ENCODE results near the gene TDRD3. TPM values are rescaled to one million over a fixed set of nuclear protein-coding genes. Genes with fewer than 3 reads are reported as not detected.
A peak's percentile ranks its signal among the peaks of the same experiment; 100 is the strongest.
"Not testable (repeated sequence)": the region's sequence is repeated elsewhere in the genome, so short reads cannot be mapped to it uniquely, and the experiment has no call there.

The TDRD3 gene
- total RNA-seq, 2 experiments from 2014 or later: 22.4 to 27.2 TPM

- Mint-ChIP-seq H3K36me3 (ENCODE audit: low read depth) (peaks cover 5% of the 10 kb centered on the region), H3K27ac (no peak overlapping the region), H3K4me1 (ENCODE audit: low read depth) (peaks cover 56% of the 10 kb centered on the region), H3K9me3 (peaks cover 2% of the 10 kb centered on the region), H3K27me3 (no peaks in the 10 kb centered on the region), H3K4me3 (peak overlapping the region; percentile 8)
- H3K4me1 ChIP-seq (ENCODE audit: insufficient read depth, low read length): peaks cover 17% of the 10 kb centered on the region
- TF ChIP-seq CTCF (IDR thresholded peaks at IDR 0.05): no peak
- DNase-seq (no peak), ATAC-seq (ENCODE audit: poor library complexity) (no peak)
- intact Hi-C loops (cut with DNase I, micrococcal nuclease): no loop called here
- H3K9me3 ChIP-seq (ENCODE audit: control insufficient read depth in 1 of 2, insufficient read depth in 1 of 2, low read length in 2 of 2): no peaks in the 10 kb centered on the region
- ChIA-PET POLR2A (no interaction called here), CTCF (no interaction called here)
- no peaks in the 10 kb centered on the region for H3K36me3 ChIP-seq (ENCODE audit: insufficient read depth, low read length)
- H3K27me3 ChIP-seq (ENCODE audit: control insufficient read depth in 1 of 2, insufficient read depth in 2 of 2, low read length in 2 of 2): no peaks in the 10 kb centered on the region
- no peak overlapping the region for H3K4me3 ChIP-seq (ENCODE audit: low read length)
- H3K27ac ChIP-seq (ENCODE audit: low read depth in 1 of 2, low read length in 2 of 2): no peak overlapping the region
These were observed 5.0 kb downstream of the TDRD3 start for GRCh38 chr13:60402022-60402421.

GRCh38 chr13:60407095-60407494, 10.1 kb downstream of the TDRD3 start:
- no peak overlapping the region for H3K27ac ChIP-seq (ENCODE audit: low read depth in 1 of 2, low read length in 2 of 2)
- H3K4me1 Mint-ChIP-seq (ENCODE audit: low read depth): peaks cover 68% of the 10 kb centered on the region
- CTCF ChIA-PET: no interaction called here
- H3K27ac Mint-ChIP-seq: no peak overlapping the region
- intact Hi-C loops (cut with DNase I, micrococcal nuclease): no loop called here
- peaks cover 13% of the 10 kb centered on the region for H3K4me1 ChIP-seq (ENCODE audit: insufficient read depth, low read length)
- no peak for DNase-seq
- peaks cover 2% of the 10 kb centered on the region for H3K9me3 Mint-ChIP-seq
- H3K36me3 Mint-ChIP-seq (ENCODE audit: low read depth): peaks cover 7% of the 10 kb centered on the region
- H3K36me3 ChIP-seq (ENCODE audit: insufficient read depth, low read length): no peaks in the 10 kb centered on the region
- H3K9me3 ChIP-seq (ENCODE audit: control insufficient read depth in 1 of 2, insufficient read depth in 1 of 2, low read length in 2 of 2): no peaks in the 10 kb centered on the region
- POLR2A ChIA-PET: no interaction called here
- H3K4me3 Mint-ChIP-seq: no peak overlapping the region
- H3K4me3 ChIP-seq (ENCODE audit: low read length): no peak overlapping the region
- H3K27me3 ChIP-seq (ENCODE audit: control insufficient read depth in 1 of 2, insufficient read depth in 2 of 2, low read length in 2 of 2): no peaks in the 10 kb centered on the region
- no peak for ATAC-seq (ENCODE audit: poor library complexity)
- no peaks in the 10 kb centered on the region for H3K27me3 Mint-ChIP-seq
- TF ChIP-seq CTCF (IDR thresholded peaks at IDR 0.05): no peak

- CTCF ChIA-PET: not testable (repeated sequence)
These were observed 10.8 kb downstream of the TDRD3 start for GRCh38 chr13:60407852-60408251.

GRCh38 chr13:60409574-60410292, 12.7 kb downstream of the TDRD3 start:
- H3K9me3 ChIP-seq (ENCODE audit: control insufficient read depth in 1 of 2, insufficient read depth in 1 of 2, low read length in 2 of 2); H3K36me3 ChIP-seq (ENCODE audit: insufficient read depth, low read length); H3K36me3 Mint-ChIP-seq (ENCODE audit: low read depth); DNase-seq; POLR2A ChIA-PET; H3K27me3 Mint-ChIP-seq; H3K27me3 ChIP-seq (ENCODE audit: control insufficient read depth in 1 of 2, insufficient read depth in 2 of 2, low read length in 2 of 2); H3K9me3 Mint-ChIP-seq; CTCF ChIA-PET; ATAC-seq (ENCODE audit: poor library complexity); H3K27ac ChIP-seq (ENCODE audit: low read depth in 1 of 2, low read length in 2 of 2); intact Hi-C loops (cut with DNase I, micrococcal nuclease); H3K4me3 ChIP-seq (ENCODE audit: low read length); H3K4me3 Mint-ChIP-seq; H3K27ac Mint-ChIP-seq: not testable (repeated sequence)
- peaks cover 71% of the 10 kb centered on the region for H3K4me1 Mint-ChIP-seq (ENCODE audit: low read depth)
- H3K4me1 ChIP-seq (ENCODE audit: insufficient read depth, low read length): peaks cover 13% of the 10 kb centered on the region

More at GRCh38 chr13:60407852-60408251, 10.8 kb downstream of the TDRD3 start:
- H3K27ac ChIP-seq (ENCODE audit: low read depth in 1 of 2, low read length in 2 of 2); H3K4me3 Mint-ChIP-seq; H3K27me3 Mint-ChIP-seq; ATAC-seq (ENCODE audit: poor library complexity); H3K27me3 ChIP-seq (ENCODE audit: control insufficient read depth in 1 of 2, insufficient read depth in 2 of 2, low read length in 2 of 2); H3K9me3 ChIP-seq (ENCODE audit: control insufficient read depth in 1 of 2, insufficient read depth in 1 of 2, low read length in 2 of 2); intact Hi-C loops (cut with DNase I, micrococcal nuclease); H3K36me3 ChIP-seq (ENCODE audit: insufficient read depth, low read length); H3K36me3 Mint-ChIP-seq (ENCODE audit: low read depth); H3K9me3 Mint-ChIP-seq; DNase-seq; H3K27ac Mint-ChIP-seq; POLR2A ChIA-PET; H3K4me3 ChIP-seq (ENCODE audit: low read length): not testable (repeated sequence)
- H3K4me1 ChIP-seq (ENCODE audit: insufficient read depth, low read length): peaks cover 13% of the 10 kb centered on the region
- peaks cover 69% of the 10 kb centered on the region for H3K4me1 Mint-ChIP-seq (ENCODE audit: low read depth)

Data from CD4-positive, alpha-beta T cell (primary cell).